Gastrocnemius medialis (tissue), 4 donors: ENCODE results near the gene TOMM40L. TPM values are rescaled to one million over a fixed set of nuclear protein-coding genes. Genes with fewer than 3 reads are reported as not detected.

Source experiments
- ATAC-seq, 2 donors: fragments of 150-250 bp; one replicate each; pipeline ENCODE4 v1.9.1; 2016
- DNase-seq, 2 donors: peaks; one replicate each; pipeline ENCODE4 v3.0.0-alpha.2; 2019
- H3K27ac ChIP-seq, 4 donors: fragments of 200-600 bp; sonication (generic); 1 replicate in 1 of 4; 2 replicates in 3 of 4; pipeline ENCODE4 v1.5.1; 2016 to 2018; ENCODE audit warnings: mild to moderate bottlenecking in 2 of 4, moderate library complexity in 1 of 4
- H3K27me3 ChIP-seq, 3 donors: fragments of 200-600 bp; sonication (generic) in 2 of 3; 1 replicate in 1 of 3; 2 replicates in 2 of 3; pipeline versions ENCODE4 v1.5.1 to v1.6.0; 2016 to 2019; ENCODE audit warnings: mild to moderate bottlenecking in 1 of 3, moderate library complexity in 1 of 3
- H3K36me3 ChIP-seq, 2 donors: fragments of 200-600 bp; sonication (generic) in 1 of 2; one replicate each; pipeline ENCODE4 v1.5.1; 2017 to 2018
- H3K4me1 ChIP-seq, 2 donors: fragments of 200-600 bp; sonication (generic) in 1 of 2; one replicate each; pipeline ENCODE4 v1.5.1; 2016 to 2017; ENCODE audit warnings: mild to moderate bottlenecking in 2 of 2
- H3K4me3 ChIP-seq, 4 donors: fragments of 200-600 bp; sonication (generic) in 3 of 4; 1 replicate in 1 of 4; 2 replicates in 3 of 4; pipeline ENCODE4 v1.5.1; 2016 to 2019; ENCODE audit warnings: mild to moderate bottlenecking in 2 of 4
- H3K9me3 ChIP-seq, 3 donors: fragments of 200-600 bp; sonication (generic) in 2 of 3; 1 replicate in 1 of 3; 2 replicates in 2 of 3; pipeline ENCODE4 v1.5.1; 2016 to 2019
- CTCF ChIP-seq, 5 experiments: fragments of 450-650 bp in 3 of 5; fragments of 200-600 bp in 2 of 5; sonication (generic) in 2 of 5; IDR thresholded peaks in 4 of 5; conservative IDR thresholded peaks in 1 of 5; 1 replicate in 4 of 5; 2 replicates in 1 of 5; pipeline ENCODE4 v1.5.1; 2016 to 2019; ENCODE audit warnings: antibody characterized with exemption in 5 of 5, mild to moderate bottlenecking in 3 of 5, moderate library complexity in 3 of 5
- POLR2A ChIP-seq, 2 donors: fragments of 450-650 bp; IDR thresholded peaks; one replicate each; pipeline ENCODE4 v1.6.1; 2017; ENCODE audit warnings: antibody characterized with exemption in 2 of 2, mild to moderate bottlenecking in 2 of 2, moderate library complexity in 2 of 2
- in situ Hi-C, 4 donors: fragments of 200-750 bp; cut with MboI; loops; one replicate each; pipeline versions ENCODE4 v1.15.0 to v1.8.0; 2017; ENCODE audit warnings: low sequenced_read_pairs in 4 of 4
- intact Hi-C: fragments of 100-400 bp; cut with DNase I; formaldehyde crosslinking; loops from one replicate; pipeline ENCODE4 v1.15.1; 2023; ENCODE audit warnings: low total_unique reads
- total RNA-seq, 4 donors: library from RNA; depleted of rRNA; stranded (reverse); fragments of >200 nt; gene quantifications; one replicate each; pipeline versions ENCODE4 v1.1.0 to v1.2.3, GENCODE V29; 2016

TOMM40L gene
- total RNA-seq, 4 donors from 2014 or later: 8.3 to 22.7 (median 16.9) TPM

GRCh38 chr1:161214369-161214768, 11.5 kb upstream of the TOMM40L start:
- no peak overlapping the region for H3K4me3 ChIP-seq
- no peaks in the 10 kb centered on the region for H3K27me3 ChIP-seq
- H3K27ac ChIP-seq: peak overlapping the region in 1 of 4 donors; percentile 22
- ATAC-seq (no peak), DNase-seq (no peak)
- intact Hi-C loops (no loop called here), in situ Hi-C loops (loop anchor here in 2 of 4 donors (25.0 kb wide), 1 partner anchor 523 kb away; the partner anchor contains the start of gene DUSP12 (in 2 of the 2))
- H3K4me1 ChIP-seq: peaks cover 0 to 4% of the 10 kb centered on the region in 2 donors
- H3K9me3 ChIP-seq: no peaks in the 10 kb centered on the region
- peaks cover 0 to 52% of the 10 kb centered on the region in 2 donors for H3K36me3 ChIP-seq
- TF ChIP-seq CTCF (IDR thresholded peaks at IDR 0.05 in 4 of 5, conservative IDR thresholded peaks at IDR 0.05 in 1 of 5) (no peak), POLR2A (IDR thresholded peaks at IDR 0.05) (no peak)

- ATAC-seq: no peak
- in situ Hi-C loops: loop anchor here in 2 of 4 donors (25.0 kb wide), 1 partner anchor 522 kb away; the partner anchor contains the start of gene DUSP12 (in 2 of the 2)
- intact Hi-C loops: no loop called here
- Histone ChIP-seq H3K27me3 (no peaks in the 10 kb centered on the region), H3K4me1 (no peaks in the 10 kb centered on the region), H3K27ac (peak within 1 kb of the TSS in 3 of 4 donors; percentile 22 to 77 (median 41)), H3K4me3 (peak within 1 kb of the TSS in 1 of 4 donors; percentile 34), H3K9me3 (no peaks in the 10 kb centered on the region), H3K36me3 (peaks cover 0 to 47% of the 10 kb centered on the region in 2 donors)
- TF ChIP-seq POLR2A (IDR thresholded peaks at IDR 0.05): peak; percentile 27 to 46
- TF ChIP-seq CTCF (IDR thresholded peaks at IDR 0.05 in 4 of 5, conservative IDR thresholded peaks at IDR 0.05 in 1 of 5): no peak
- DNase-seq: peak in 1 of 2 donors; percentile 46
These were observed 10.8 kb upstream of the TOMM40L start, which contains the start of gene FCER1G for GRCh38 chr1:161215076-161215475. Gene FCER1G, plus strand, starts transcription at chr1:161215295. Its CDS starts 27 bp downstream, at chr1:161215322.

GRCh38 chr1:161216945-161217712, 8.7 kb upstream of the TOMM40L start:
- Histone ChIP-seq H3K9me3 (no peaks in the 10 kb centered on the region), H3K36me3 (peaks cover 0 to 27% of the 10 kb centered on the region in 2 donors), H3K4me3 (peak overlapping the region in 1 of 4 donors; percentile 19), H3K27ac (peak overlapping the region; percentile 56 to 77 (median 62)), H3K4me1 (no peaks in the 10 kb centered on the region), H3K27me3 (no peaks in the 10 kb centered on the region)
- no peak for TF ChIP-seq CTCF (IDR thresholded peaks at IDR 0.05 in 4 of 5, conservative IDR thresholded peaks at IDR 0.05 in 1 of 5)
- peak; percentile 19 to 44 for TF ChIP-seq POLR2A (IDR thresholded peaks at IDR 0.05)
- DNase-seq (peak in 1 of 2 donors; percentile 37), ATAC-seq (peak; percentile 74 to 77)
- in situ Hi-C loops: loop anchor here in 2 of 4 donors (25.0 kb wide), 1 partner anchor 520 kb away; the partner anchor contains the start of gene DUSP12 (in 2 of the 2)
- intact Hi-C loops: no loop called here

GRCh38 chr1:161217831-161218230, 8.0 kb upstream of the TOMM40L start:
- TF ChIP-seq CTCF (IDR thresholded peaks at IDR 0.05 in 4 of 5, conservative IDR thresholded peaks at IDR 0.05 in 1 of 5): no peak
- TF ChIP-seq POLR2A (IDR thresholded peaks at IDR 0.05): no peak
- H3K27ac ChIP-seq: peak overlapping the region in 3 of 4 donors; percentile 5 to 59 (median 54)
- ATAC-seq: no peak
- H3K9me3 ChIP-seq: no peaks in the 10 kb centered on the region
- H3K4me1 ChIP-seq: no peaks in the 10 kb centered on the region
- H3K4me3 ChIP-seq: peak overlapping the region in 1 of 4 donors; percentile 19
- intact Hi-C loops: no loop called here
- in situ Hi-C loops: loop anchor here in 2 of 4 donors (25.0 kb wide), 1 partner anchor 519 kb away; the partner anchor contains the start of gene DUSP12 (in 2 of the 2)
- H3K27me3 ChIP-seq: no peaks in the 10 kb centered on the region
- peaks cover 0 to 20% of the 10 kb centered on the region in 2 donors for H3K36me3 ChIP-seq
- DNase-seq: no peak
